Epidermal melanocyte (primary cell): ENCODE results near the gene ASPA.

ENCODE experiments used
- DNase-seq: peaks from one replicate; pipeline ENCODE4 v3.0.0; 2011; ENCODE audit warnings: low spot score; ENCODE audit not compliant: insufficient read length

ASPA gene

GRCh38 chr17:3533752-3534151 lies 58.0 kb downstream of the ASPA start:
- no peak for DNase-seq

GRCh38 chr17:3534881-3535252 lies 59.1 kb downstream of the ASPA start:
- DNase-seq: no peak

- peak; percentile 61 for DNase-seq
Observed at GRCh38 chr17:3535253-3535995, 59.6 kb downstream of the ASPA start.

- DNase-seq: no peak
Observed at GRCh38 chr17:3536716-3537115, 60.9 kb downstream of the ASPA start.

GRCh38 chr17:3539881-3540540 lies 64.2 kb downstream of the ASPA start:
- no peak for DNase-seq

- no peak for DNase-seq
Observed at GRCh38 chr17:3542410-3543088, 66.8 kb downstream of the ASPA start.

GRCh38 chr17:3543453-3543852 lies 67.7 kb downstream of the ASPA start:
- no peak for DNase-seq

GRCh38 chr17:3544365-3544764 lies 68.6 kb downstream of the ASPA start:
- DNase-seq: no peak

- no peak for DNase-seq
Observed at GRCh38 chr17:3545151-3545550, 69.4 kb downstream of the ASPA start.

- DNase-seq: no peak
Observed at GRCh38 chr17:3546521-3546920, 70.7 kb downstream of the ASPA start.

GRCh38 chr17:3546997-3547396 lies 71.2 kb downstream of the ASPA start:
- no peak for DNase-seq

GRCh38 chr17:3547628-3548027 lies 71.8 kb downstream of the ASPA start:
- DNase-seq: no peak

- DNase-seq: no peak
Observed at GRCh38 chr17:3549610-3550162, 73.9 kb downstream of the ASPA start.

- no peak for DNase-seq
Observed at GRCh38 chr17:3551189-3551588, 75.4 kb downstream of the ASPA start.

GRCh38 chr17:3552916-3553315 lies 77.1 kb downstream of the ASPA start:
- DNase-seq: no peak
